Spleen (tissue), 7 donors: ENCODE data around the gene AGAP2.

Source experiments
- POLR2A ChIP-seq, 3 donors: fragments of 450-650 bp; IDR thresholded peaks; one replicate each; pipeline ENCODE4 v1.5.1; 2017; ENCODE audit warnings: antibody characterized with exemption in 3 of 3, mild to moderate bottlenecking in 1 of 3
- TF ChIP-seq, protein P1 (sequence below), 11 experiments: fragments of 200-600 bp in 7 of 11; fragments of 450-650 bp in 4 of 11; sonication (generic) in 4 of 11; IDR thresholded peaks in 8 of 11; conservative IDR thresholded peaks in 3 of 11; 1 replicate in 7 of 11; 2 replicates in 4 of 11; pipeline versions ENCODE4 v1.4.0 to v1.8.0; 2016 to 2021; ENCODE audit warnings: antibody characterized with exemption in 11 of 11, inconsistent platforms in 4 of 11, mild to moderate bottlenecking in 1 of 11
- donor health status: DM: no; HTN: no; CAD: no; lungs with moderate emphysema.
- donor health status: DM: no; HTN: no; CAD: no.
- donor health status: DM: no; HTN: no; CAD: no.

GRCh38 chr12:57744194-57744776 lies 5.7 kb upstream of the AGAP2 start:
- TF ChIP-seq, protein P1, sequence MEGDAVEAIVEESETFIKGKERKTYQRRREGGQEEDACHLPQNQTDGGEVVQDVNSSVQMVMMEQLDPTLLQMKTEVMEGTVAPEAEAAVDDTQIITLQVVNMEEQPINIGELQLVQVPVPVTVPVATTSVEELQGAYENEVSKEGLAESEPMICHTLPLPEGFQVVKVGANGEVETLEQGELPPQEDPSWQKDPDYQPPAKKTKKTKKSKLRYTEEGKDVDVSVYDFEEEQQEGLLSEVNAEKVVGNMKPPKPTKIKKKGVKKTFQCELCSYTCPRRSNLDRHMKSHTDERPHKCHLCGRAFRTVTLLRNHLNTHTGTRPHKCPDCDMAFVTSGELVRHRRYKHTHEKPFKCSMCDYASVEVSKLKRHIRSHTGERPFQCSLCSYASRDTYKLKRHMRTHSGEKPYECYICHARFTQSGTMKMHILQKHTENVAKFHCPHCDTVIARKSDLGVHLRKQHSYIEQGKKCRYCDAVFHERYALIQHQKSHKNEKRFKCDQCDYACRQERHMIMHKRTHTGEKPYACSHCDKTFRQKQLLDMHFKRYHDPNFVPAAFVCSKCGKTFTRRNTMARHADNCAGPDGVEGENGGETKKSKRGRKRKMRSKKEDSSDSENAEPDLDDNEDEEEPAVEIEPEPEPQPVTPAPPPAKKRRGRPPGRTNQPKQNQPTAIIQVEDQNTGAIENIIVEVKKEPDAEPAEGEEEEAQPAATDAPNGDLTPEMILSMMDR (IDR thresholded peaks at IDR 0.05 in 8 of 11, conservative IDR thresholded peaks at IDR 0.05 in 3 of 11) = no peak
- no peak for TF ChIP-seq POLR2A (IDR thresholded peaks at IDR 0.05)
